Activated naive CD4-positive, alpha-beta T cell treated with anti-CD3 and anti-CD28 coated beads, Interleukin-2, amount 50 U/mL, for 16 hours (primary cell): ENCODE data around the gene KLHL22.
"Not testable (repeated sequence)": the region's sequence is repeated elsewhere in the genome, so short reads cannot be mapped to it uniquely, and the experiment has no call there.

Experiments used
- DNase-seq: peaks from one replicate; pipeline ENCODE4 v3.0.0-alpha.2; 2020

KLHL22 gene

GRCh38 chr22:20523086-20523983 is 27.7 kb upstream of the KLHL22 start:
- no peak for DNase-seq

GRCh38 chr22:20522134-20523004 is 26.8 kb upstream of the KLHL22 start:
- no peak for DNase-seq

GRCh38 chr22:20520093-20520511 is 24.5 kb upstream of the KLHL22 start:
- no peak for DNase-seq

- DNase-seq, result no peak
Measured at GRCh38 chr22:20519558-20519957, 24.0 kb upstream of the KLHL22 start.

GRCh38 chr22:20517841-20518592 is 22.4 kb upstream of the KLHL22 start:
- DNase-seq, result no peak

- no peak for DNase-seq
Measured at GRCh38 chr22:20517422-20517821, 21.8 kb upstream of the KLHL22 start.

GRCh38 chr22:20516399-20516798 is 20.8 kb upstream of the KLHL22 start:
- no peak for DNase-seq

- DNase-seq, result no peak
Measured at GRCh38 chr22:20514658-20515406, 19.2 kb upstream of the KLHL22 start.

- DNase-seq, result no peak
Measured at GRCh38 chr22:20511578-20512229, 16.1 kb upstream of the KLHL22 start.

- no peak for DNase-seq
Measured at GRCh38 chr22:20510811-20511577, 15.4 kb upstream of the KLHL22 start.

- DNase-seq, result peak; percentile 65
Measured at GRCh38 chr22:20509344-20510047, 13.9 kb upstream of the KLHL22 start.

GRCh38 chr22:20508815-20509271 is 13.2 kb upstream of the KLHL22 start:
- no peak for DNase-seq

GRCh38 chr22:20508067-20508755 is 12.6 kb upstream of the KLHL22 start:
- DNase-seq, result not testable (repeated sequence)

GRCh38 chr22:20507253-20508066 is 11.9 kb upstream of the KLHL22 start, which contains the start of gene MED15:
MED15 (plus strand) TSS chr22:20507610; CDS start chr22:20507679, 69 bp downstream.
- peak; percentile 88 for DNase-seq

GRCh38 chr22:20506543-20507252 is 11.1 kb upstream of the KLHL22 start:
- no peak for DNase-seq

GRCh38 chr22:20504293-20504922 is 8.8 kb upstream of the KLHL22 start:
- DNase-seq, result not testable (repeated sequence)

- DNase-seq, result no peak
Measured at GRCh38 chr22:20503816-20504215, 8.2 kb upstream of the KLHL22 start.
